PC-9 (cell line): Measurements from ENCODE around the gene IFT122. TPM values are rescaled to one million over a fixed set of nuclear protein-coding genes. Genes with fewer than 3 reads are reported as not detected.

Experiments used
- BruUV-seq: library from RNA; stranded (reverse); fragments of 400-500 nt; replicated peaks from 2 replicates; lab custom pipeline; 2021; lab: Mats Ljungman, UMichigan
- CTCF ChIA-PET: fragments of 300-600 bp; sonication (Branson Sonifier 250); formaldehyde crosslinking; loops from one replicate; lab custom pipeline; 2022; ENCODE audit warnings: antibody characterized with exemption; lab: Charles Lee
- POLR2A ChIA-PET: fragments of 300-600 bp; sonication (Branson Sonifier 250); formaldehyde crosslinking; loops from one replicate; lab custom pipeline; 2022; ENCODE audit warnings: antibody characterized with exemption; ENCODE audit not compliant: unreplicated experiment; lab: Charles Lee
- DNase-seq, 2 experiments: peaks; one replicate each; pipeline versions ENCODE4 v3.0.0 to v3.0.0-alpha.2; 2015 to 2022; ENCODE audit warnings: mixed read lengths in 1 of 2
- H2AFZ ChIP-seq: fragments of 200-600 bp; sonication (generic); 2 replicates; pipeline ENCODE4 v1.8.1; 2017; ENCODE audit warnings: antibody characterized with exemption
- H3F3A ChIP-seq: fragments of 200-600 bp; sonication (generic); 2 replicates; pipeline ENCODE4 v1.8.1; 2017; ENCODE audit warnings: antibody characterized with exemption, mild to moderate bottlenecking, low read depth; ENCODE audit not compliant: insufficient read depth
- H3K27ac ChIP-seq: fragments of 200-600 bp; sonication (generic); 2 replicates; pipeline ENCODE4 v1.6.1; 2016; ENCODE audit warnings: mixed run types
- H3K27me3 ChIP-seq: fragments of 200-600 bp; sonication (generic); 2 replicates; pipeline ENCODE4 v1.6.1; 2016; ENCODE audit warnings: low read depth, mixed run types; ENCODE audit not compliant: insufficient read depth
- H3K36me3 ChIP-seq: fragments of 200-600 bp; sonication (generic); 2 replicates; pipeline ENCODE4 v1.6.1; 2016; ENCODE audit warnings: low read depth, mixed run types
- H3K4me1 ChIP-seq: fragments of 200-600 bp; sonication (generic); replicated peaks from 2 replicates; pipeline ENCODE4 v1.6.1; 2016; ENCODE audit warnings: mixed run types; ENCODE audit not compliant: insufficient read depth
- H3K4me2 ChIP-seq: fragments of 200-600 bp; sonication (generic); 2 replicates; pipeline ENCODE4 v1.6.1; 2017; ENCODE audit warnings: mixed run types
- H3K4me3 ChIP-seq: fragments of 200-600 bp; sonication (generic); 2 replicates; pipeline ENCODE4 v1.6.1; 2016; ENCODE audit warnings: mixed run types
- H3K79me2 ChIP-seq: fragments of 200-600 bp; sonication (generic); 2 replicates; pipeline ENCODE4 v1.6.1; 2017; ENCODE audit warnings: low read depth, mixed run types
- H3K9me2 ChIP-seq: fragments of 200-600 bp; sonication (generic); 2 replicates; pipeline ENCODE4 v1.8.1; 2017; ENCODE audit warnings: mild to moderate bottlenecking; ENCODE audit not compliant: insufficient read depth
- H3K9me3 ChIP-seq: fragments of 200-600 bp; sonication (generic); 2 replicates; pipeline ENCODE4 v1.8.1; 2016; ENCODE audit warnings: low read depth; ENCODE audit not compliant: insufficient read depth
- H4K20me1 ChIP-seq: fragments of 200-600 bp; sonication (generic); 2 replicates; pipeline ENCODE4 v1.8.1; 2017; ENCODE audit not compliant: insufficient read depth
- EZH2 ChIP-seq: fragments of 200-600 bp; sonication (generic); IDR thresholded peaks from 2 replicates; pipeline ENCODE4 v1.8.0; 2017; ENCODE audit warnings: antibody characterized with exemption, low read depth
- intact Hi-C: fragments of 100-400 bp; cut with micrococcal nuclease; formaldehyde crosslinking; loops from one replicate; pipeline ENCODE4 v1.10.0; 2022; ENCODE audit not compliant: unreplicated experiment
- total RNA-seq: library from RNA; stranded (reverse); gene quantifications from 2 replicates; pipeline ENCODE4 v1.2.3, GENCODE V29; 2021
- TF ChIP-seq, protein P1 (sequence below): fragments of 200-600 bp; sonication (generic); conservative IDR thresholded peaks from 2 replicates; pipeline ENCODE4 v1.6.1; 2017; ENCODE audit warnings: mixed run types, antibody characterized with exemption, mild to moderate bottlenecking, moderate library complexity

IFT122 gene
- total RNA-seq, 1 experiment from 2014 or later: 55.6 TPM

DNA sequence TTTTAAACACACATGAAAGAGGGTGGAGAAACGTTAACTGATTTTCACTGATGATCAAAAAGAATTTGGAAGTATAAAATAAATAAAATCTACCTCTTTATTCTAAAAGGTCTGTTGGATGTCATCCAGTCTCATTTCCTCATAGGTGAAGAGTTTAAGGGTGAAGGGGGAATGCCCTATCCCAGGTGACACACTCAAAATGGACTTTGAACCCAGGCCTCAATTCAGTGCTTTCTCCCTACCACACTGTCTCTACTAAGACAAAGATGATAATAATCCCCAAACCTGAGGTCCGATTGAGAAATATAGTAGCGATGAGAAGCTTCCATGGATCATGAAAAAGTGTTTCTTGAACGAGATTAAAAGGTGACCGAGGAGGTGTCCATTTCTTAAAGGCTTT lies 6.5 kb upstream of the IFT122 start:
- CTCF ChIA-PET: no interaction called here

DNA sequence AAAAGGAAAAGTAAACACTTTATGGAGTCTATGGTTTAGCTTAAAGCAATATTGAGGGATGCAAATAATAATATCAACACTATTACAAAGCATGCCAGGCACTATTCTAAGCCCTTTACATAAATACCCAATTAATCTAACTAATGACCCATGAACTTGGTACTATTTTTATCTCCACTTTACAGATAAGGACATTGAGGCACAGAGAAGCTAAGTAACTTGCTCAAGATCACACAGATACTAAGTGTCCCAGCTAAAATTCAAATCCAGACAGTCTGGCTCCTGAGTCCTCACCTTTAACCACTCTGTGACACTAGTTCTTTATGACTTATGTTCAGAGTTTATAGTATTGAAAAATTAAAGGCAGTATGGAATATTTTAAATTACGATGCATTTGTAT lies 5.9 kb upstream of the IFT122 start:
- BruUV-seq: no TSS peak
- TF ChIP-seq, protein P1, sequence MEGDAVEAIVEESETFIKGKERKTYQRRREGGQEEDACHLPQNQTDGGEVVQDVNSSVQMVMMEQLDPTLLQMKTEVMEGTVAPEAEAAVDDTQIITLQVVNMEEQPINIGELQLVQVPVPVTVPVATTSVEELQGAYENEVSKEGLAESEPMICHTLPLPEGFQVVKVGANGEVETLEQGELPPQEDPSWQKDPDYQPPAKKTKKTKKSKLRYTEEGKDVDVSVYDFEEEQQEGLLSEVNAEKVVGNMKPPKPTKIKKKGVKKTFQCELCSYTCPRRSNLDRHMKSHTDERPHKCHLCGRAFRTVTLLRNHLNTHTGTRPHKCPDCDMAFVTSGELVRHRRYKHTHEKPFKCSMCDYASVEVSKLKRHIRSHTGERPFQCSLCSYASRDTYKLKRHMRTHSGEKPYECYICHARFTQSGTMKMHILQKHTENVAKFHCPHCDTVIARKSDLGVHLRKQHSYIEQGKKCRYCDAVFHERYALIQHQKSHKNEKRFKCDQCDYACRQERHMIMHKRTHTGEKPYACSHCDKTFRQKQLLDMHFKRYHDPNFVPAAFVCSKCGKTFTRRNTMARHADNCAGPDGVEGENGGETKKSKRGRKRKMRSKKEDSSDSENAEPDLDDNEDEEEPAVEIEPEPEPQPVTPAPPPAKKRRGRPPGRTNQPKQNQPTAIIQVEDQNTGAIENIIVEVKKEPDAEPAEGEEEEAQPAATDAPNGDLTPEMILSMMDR: no peak
- no peak for TF ChIP-seq EZH2
- POLR2A ChIA-PET: no interaction called here

More for the DNA sequence above, 6.5 kb upstream of the IFT122 start:
- Histone ChIP-seq H2AFZ (no peak overlapping the region), H3K4me2 (no peak overlapping the region), H3K27ac (no peak overlapping the region), H3K4me1 (peaks cover 19% of the 10 kb centered on the region; the same call in 1 of the 2 replicates), H3K9me3 (no peaks in the 10 kb centered on the region), H3K79me2 (peaks cover 21% of the 10 kb centered on the region), H3K9me2 (no peaks in the 10 kb centered on the region), H4K20me1 (no peaks in the 10 kb centered on the region; the same call in 1 of the 2 replicates), H3K36me3 (peaks cover 69% of the 10 kb centered on the region), H3F3A (peaks cover 25% of the 10 kb centered on the region; the same call in 1 of the 2 replicates), H3K27me3 (no peaks in the 10 kb centered on the region), H3K4me3 (no peak overlapping the region)
- POLR2A ChIA-PET: no interaction called here
- intact Hi-C loops: no loop called here
- BruUV-seq: no TSS peak
- TF ChIP-seq EZH2: no peak
- TF ChIP-seq, protein P1: no peak
- no peak for DNase-seq

DNA sequence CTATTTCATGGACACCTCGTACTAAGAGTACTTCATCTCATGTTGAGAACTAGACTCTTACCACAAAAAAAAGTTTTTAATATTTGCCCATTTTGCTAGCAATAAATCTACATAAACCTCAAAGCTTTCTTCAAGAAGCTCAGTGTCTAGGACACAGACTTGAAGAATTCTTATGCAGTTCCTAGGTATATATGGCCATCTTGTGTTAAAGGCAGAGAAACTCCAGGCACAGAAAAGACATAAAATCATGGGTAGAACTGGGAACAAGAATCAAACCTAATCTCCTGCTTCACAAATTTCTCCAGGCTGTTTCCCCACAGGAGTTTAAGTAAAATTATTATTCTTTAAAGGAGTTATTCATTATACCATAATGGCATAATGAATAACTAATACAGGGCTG lies 4.7 kb upstream of the IFT122 start:
- no peak overlapping the region for H3K4me3 ChIP-seq
- no peak for DNase-seq
- peak overlapping the region; percentile 1; the same call in 1 of the 2 replicates for H3K4me2 ChIP-seq
- intact Hi-C loops: no loop called here
- H3K4me1 ChIP-seq: peaks cover 22% of the 10 kb centered on the region; the same call in 1 of the 2 replicates
- POLR2A ChIA-PET: no interaction called here
- H3K79me2 ChIP-seq: peaks cover 32% of the 10 kb centered on the region
- H3K27ac ChIP-seq: no peak overlapping the region
- no TSS peak for BruUV-seq
- no peaks in the 10 kb centered on the region; the same call in 1 of the 2 replicates for H4K20me1 ChIP-seq
- TF ChIP-seq, protein P1: no peak
- TF ChIP-seq EZH2: no peak
- H3K27me3 ChIP-seq: no peaks in the 10 kb centered on the region
- H3F3A ChIP-seq: peaks cover 11% of the 10 kb centered on the region; the same call in 1 of the 2 replicates
- no peaks in the 10 kb centered on the region for H3K9me3 ChIP-seq
- H3K9me2 ChIP-seq: no peaks in the 10 kb centered on the region
- peaks cover 64% of the 10 kb centered on the region for H3K36me3 ChIP-seq
- CTCF ChIA-PET: interaction anchor here (0.6 to 0.7 kb wide), 2 partner anchors 29 to 1169 kb away, joined by 5 to 6 read pairs; no protein-coding TSS in a partner anchor
- no peak overlapping the region for H2AFZ ChIP-seq

More for the DNA sequence above, 5.9 kb upstream of the IFT122 start:
- Histone ChIP-seq H3K4me2 (no peak overlapping the region), H3F3A (peaks cover 21% of the 10 kb centered on the region; the same call in 1 of the 2 replicates), H3K4me1 (peaks cover 22% of the 10 kb centered on the region; the same call in 1 of the 2 replicates), H2AFZ (no peak overlapping the region), H3K36me3 (peaks cover 69% of the 10 kb centered on the region), H3K27me3 (no peaks in the 10 kb centered on the region), H3K79me2 (peaks cover 27% of the 10 kb centered on the region), H3K4me3 (no peak overlapping the region), H3K9me2 (no peaks in the 10 kb centered on the region), H4K20me1 (no peaks in the 10 kb centered on the region; the same call in 1 of the 2 replicates), H3K9me3 (no peaks in the 10 kb centered on the region), H3K27ac (no peak overlapping the region)
- CTCF ChIA-PET: no interaction called here
- no peak for DNase-seq
- intact Hi-C loops: no loop called here
